Subcutaneous abdominal adipose tissue (tissue), 5 donors: ENCODE data around the gene KLC1.

Source experiments
- H3K27ac ChIP-seq: one replicate; pipeline ENCODE4 v1.7.0; 2013; ENCODE audit warnings: low read depth, mild to moderate bottlenecking, inconsistent platforms, low read length, moderate library complexity
- H3K27me3 ChIP-seq, 5 donors: one replicate each; pipeline ENCODE4 v1.7.0; 2013; ENCODE audit warnings: low read length in 5 of 5, inconsistent platforms in 1 of 5; ENCODE audit not compliant: control insufficient read depth in 5 of 5, insufficient read depth in 4 of 5
- H3K36me3 ChIP-seq, 5 donors: one replicate each; pipeline ENCODE4 v1.7.0; 2013; ENCODE audit warnings: low read length in 5 of 5; ENCODE audit not compliant: control insufficient read depth in 5 of 5, insufficient read depth in 5 of 5
- H3K4me1 ChIP-seq, 5 donors: one replicate each; pipeline ENCODE4 v1.7.0; 2013; ENCODE audit warnings: low read length in 5 of 5, mild to moderate bottlenecking in 3 of 5, moderate library complexity in 1 of 5; ENCODE audit not compliant: control insufficient read depth in 5 of 5, insufficient read depth in 5 of 5
- H3K4me3 ChIP-seq, 5 donors: one replicate each; pipeline ENCODE4 v1.7.0; 2013; ENCODE audit warnings: low read length in 5 of 5, low read depth in 1 of 5
- H3K9ac ChIP-seq, 5 donors: one replicate each; pipeline ENCODE4 v1.7.0; 2013; ENCODE audit warnings: low read length in 5 of 5, mild to moderate bottlenecking in 4 of 5, moderate library complexity in 3 of 5
- H3K9me3 ChIP-seq, 5 donors: one replicate each; pipeline ENCODE4 v1.7.0; 2013; ENCODE audit warnings: low read length in 5 of 5; ENCODE audit not compliant: control insufficient read depth in 5 of 5
- donor health status: healthy.
- donor health status: healthy.
- donor health status: healthy.
- donor health status: healthy.
- donor health status: healthy.

Gene KLC1

GRCh38 chr14:103724116-103724515, 95.1 kb downstream of the KLC1 start:
- H3K4me3 ChIP-seq, result no peak overlapping the region

GRCh38 chr14:103725001-103725682, 96.1 kb downstream of the KLC1 start:
- Histone ChIP-seq H3K9ac (no peak overlapping the region), H3K4me1 (peaks cover 2 to 23% (median 18%) of the 10 kb centered on the region in 5 donors), H3K4me3 (no peak overlapping the region), H3K9me3 (no peaks in the 10 kb centered on the region), H3K36me3 (peaks cover 0 to 56% (median 38%) of the 10 kb centered on the region in 5 donors), H3K27me3 (no peaks in the 10 kb centered on the region), H3K27ac (no peak overlapping the region)

More at GRCh38 chr14:103724116-103724515, 95.1 kb downstream of the KLC1 start:
- Histone ChIP-seq H3K9ac (peak overlapping the region in 1 of 5 donors; percentile 11), H3K36me3 (peaks cover 0 to 45% (median 27%) of the 10 kb centered on the region in 5 donors), H3K9me3 (no peaks in the 10 kb centered on the region), H3K27me3 (no peaks in the 10 kb centered on the region), H3K27ac (peak overlapping the region; percentile 89), H3K4me1 (peaks cover 2 to 23% (median 18%) of the 10 kb centered on the region in 5 donors)

- Histone ChIP-seq H3K4me1 (peaks cover 2 to 30% (median 19%) of the 10 kb centered on the region in 5 donors), H3K27ac (no peak overlapping the region), H3K4me3 (no peak overlapping the region), H3K27me3 (no peaks in the 10 kb centered on the region), H3K9ac (no peak overlapping the region), H3K9me3 (no peaks in the 10 kb centered on the region), H3K36me3 (peaks cover 0 to 62% (median 42%) of the 10 kb centered on the region in 5 donors)
Observed at GRCh38 chr14:103725739-103726395, 96.9 kb downstream of the KLC1 start.

DNA sequence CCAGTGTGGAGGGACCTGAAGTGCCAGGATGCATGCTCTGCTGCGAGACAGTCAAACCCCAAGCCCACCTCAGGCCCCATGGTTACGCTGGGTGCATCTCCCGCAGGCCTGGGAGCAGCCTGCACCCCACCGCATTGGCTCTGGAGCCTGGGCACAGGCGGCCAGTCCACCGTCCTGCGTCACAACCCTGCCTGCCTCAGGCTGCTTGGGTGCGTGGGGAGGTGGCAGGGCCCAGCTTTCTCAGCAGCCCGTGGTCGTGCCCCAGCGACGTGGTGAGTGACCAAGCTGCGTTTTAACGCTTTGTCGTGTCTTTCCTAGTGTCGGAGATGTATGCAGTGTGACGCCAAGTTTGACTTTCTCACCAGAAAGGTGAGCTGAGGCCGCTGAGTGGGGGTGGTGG, 97.5 kb downstream of the KLC1 start:
- Histone ChIP-seq H3K27ac (no peak overlapping the region), H3K4me3 (no peak overlapping the region), H3K9me3 (no peaks in the 10 kb centered on the region), H3K27me3 (no peaks in the 10 kb centered on the region), H3K9ac (no peak overlapping the region), H3K36me3 (peaks cover 0 to 56% (median 42%) of the 10 kb centered on the region in 5 donors), H3K4me1 (peaks cover 2 to 34% (median 22%) of the 10 kb centered on the region in 5 donors)

GRCh38 chr14:103727313-103727980, 98.4 kb downstream of the KLC1 start:
- Histone ChIP-seq H3K4me3 (no peak overlapping the region), H3K9me3 (no peaks in the 10 kb centered on the region), H3K27ac (no peak overlapping the region), H3K4me1 (peaks cover 2 to 44% (median 29%) of the 10 kb centered on the region in 5 donors), H3K36me3 (peaks cover 0 to 64% (median 50%) of the 10 kb centered on the region in 5 donors), H3K27me3 (no peaks in the 10 kb centered on the region), H3K9ac (no peak overlapping the region)

GRCh38 chr14:103728141-103728540, 99.1 kb downstream of the KLC1 start:
- Histone ChIP-seq H3K27me3 (no peaks in the 10 kb centered on the region), H3K4me3 (no peak overlapping the region), H3K4me1 (peaks cover 0 to 42% (median 25%) of the 10 kb centered on the region in 5 donors), H3K9me3 (no peaks in the 10 kb centered on the region), H3K36me3 (peaks cover 0 to 71% (median 57%) of the 10 kb centered on the region in 5 donors), H3K27ac (no peak overlapping the region), H3K9ac (no peak overlapping the region)

- no peaks in the 10 kb centered on the region for H3K27me3 ChIP-seq
- no peak overlapping the region for H3K9ac ChIP-seq
- H3K27ac ChIP-seq, result no peak overlapping the region
- H3K4me1 ChIP-seq, result peaks cover 0 to 36% (median 19%) of the 10 kb centered on the region in 5 donors
- peaks cover 0 to 74% (median 63%) of the 10 kb centered on the region in 5 donors for H3K36me3 ChIP-seq
- H3K4me3 ChIP-seq, result no peak overlapping the region
- no peaks in the 10 kb centered on the region for H3K9me3 ChIP-seq
Observed at GRCh38 chr14:103728721-103729120, 99.7 kb downstream of the KLC1 start.

GRCh38 chr14:103729496-103730448, 100.8 kb downstream of the KLC1 start:
- no peak overlapping the region for H3K4me3 ChIP-seq
- no peaks in the 10 kb centered on the region for H3K27me3 ChIP-seq
- H3K27ac ChIP-seq, result no peak overlapping the region
- H3K9ac ChIP-seq, result no peak overlapping the region
- no peaks in the 10 kb centered on the region for H3K9me3 ChIP-seq
- peaks cover 0 to 30% (median 12%) of the 10 kb centered on the region in 5 donors for H3K4me1 ChIP-seq
- peaks cover 0 to 81% (median 71%) of the 10 kb centered on the region in 5 donors for H3K36me3 ChIP-seq

- Histone ChIP-seq H3K4me3 (no peak overlapping the region), H3K27ac (no peak overlapping the region), H3K4me1 (peaks cover 1 to 36% (median 18%) of the 10 kb centered on the region in 5 donors), H3K9me3 (no peaks in the 10 kb centered on the region), H3K27me3 (no peaks in the 10 kb centered on the region), H3K9ac (no peak overlapping the region), H3K36me3 (peaks cover 0 to 84% (median 71%) of the 10 kb centered on the region in 5 donors)
Observed at GRCh38 chr14:103730490-103731035, 101.6 kb downstream of the KLC1 start.
